ENCODE data around the gene LETM1. TPM values are rescaled to one million over a fixed set of nuclear protein-coding genes. Genes with fewer than 3 reads are reported as not detected.

The LETM1 gene
- total RNA-seq, 1 donor from 2014 or later: 16.9 TPM

DNA sequence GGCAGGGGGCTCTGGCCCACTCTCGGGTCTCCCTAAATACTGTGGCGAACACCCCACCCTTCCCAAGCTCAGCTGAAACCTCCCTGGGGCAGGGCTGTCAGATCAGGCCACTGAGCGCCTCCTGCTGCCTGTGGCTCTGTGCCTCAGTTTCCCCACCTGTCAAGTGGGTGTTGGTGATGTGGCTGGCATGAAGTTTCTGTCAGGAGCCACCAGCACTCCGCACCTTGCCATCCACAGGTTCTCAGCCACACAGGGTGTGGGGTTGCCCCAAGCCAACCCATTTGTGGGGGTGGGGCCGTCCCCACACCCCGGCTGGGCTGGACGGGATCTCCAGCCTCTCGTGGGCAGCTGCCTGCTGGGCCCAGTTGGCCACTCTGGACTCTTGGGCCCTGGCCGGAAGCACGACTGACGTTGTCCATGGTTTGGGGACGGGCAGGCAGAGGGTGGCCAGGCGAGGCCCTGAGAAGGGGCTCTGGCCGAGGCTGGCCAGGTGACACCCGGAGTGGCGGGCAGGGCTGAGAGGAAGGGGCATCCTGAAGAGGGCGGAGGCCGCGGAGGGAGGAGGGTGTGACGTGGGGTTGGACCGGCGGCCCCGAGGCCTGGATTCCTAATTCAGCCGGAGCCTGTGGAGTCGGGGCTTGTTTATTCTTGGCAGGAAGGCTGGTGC, 68.4 kb downstream of the LETM1 start:
- no peaks in the 10 kb centered on the region for H3K36me3 ChIP-seq
- no peak overlapping the region for H3K9ac ChIP-seq
- peaks cover 27% of the 10 kb centered on the region for H3K27me3 ChIP-seq
- H4K20me1 ChIP-seq (ENCODE audit: low read depth): peaks cover 7% of the 10 kb centered on the region
- TF ChIP-seq EZH2phosphoT487 (IDR thresholded peaks at IDR 0.05): no peak
- TF ChIP-seq, protein P1, sequence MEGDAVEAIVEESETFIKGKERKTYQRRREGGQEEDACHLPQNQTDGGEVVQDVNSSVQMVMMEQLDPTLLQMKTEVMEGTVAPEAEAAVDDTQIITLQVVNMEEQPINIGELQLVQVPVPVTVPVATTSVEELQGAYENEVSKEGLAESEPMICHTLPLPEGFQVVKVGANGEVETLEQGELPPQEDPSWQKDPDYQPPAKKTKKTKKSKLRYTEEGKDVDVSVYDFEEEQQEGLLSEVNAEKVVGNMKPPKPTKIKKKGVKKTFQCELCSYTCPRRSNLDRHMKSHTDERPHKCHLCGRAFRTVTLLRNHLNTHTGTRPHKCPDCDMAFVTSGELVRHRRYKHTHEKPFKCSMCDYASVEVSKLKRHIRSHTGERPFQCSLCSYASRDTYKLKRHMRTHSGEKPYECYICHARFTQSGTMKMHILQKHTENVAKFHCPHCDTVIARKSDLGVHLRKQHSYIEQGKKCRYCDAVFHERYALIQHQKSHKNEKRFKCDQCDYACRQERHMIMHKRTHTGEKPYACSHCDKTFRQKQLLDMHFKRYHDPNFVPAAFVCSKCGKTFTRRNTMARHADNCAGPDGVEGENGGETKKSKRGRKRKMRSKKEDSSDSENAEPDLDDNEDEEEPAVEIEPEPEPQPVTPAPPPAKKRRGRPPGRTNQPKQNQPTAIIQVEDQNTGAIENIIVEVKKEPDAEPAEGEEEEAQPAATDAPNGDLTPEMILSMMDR (IDR thresholded peaks at IDR 0.05): no peak
- no peak for TF ChIP-seq EZH2 (IDR thresholded peaks at IDR 0.05)
- no peak overlapping the region for H3K4me3 ChIP-seq
- no peaks in the 10 kb centered on the region for H3K9me3 Mint-ChIP-seq
- H3K4me1 Mint-ChIP-seq: peaks cover 27% of the 10 kb centered on the region
- H3K79me2 ChIP-seq (ENCODE audit: low read depth): no peaks in the 10 kb centered on the region
- no peak overlapping the region for H3K4me2 ChIP-seq
- DNase-seq (ENCODE audit: low spot score): no peak
- no peak overlapping the region for H3K27ac Mint-ChIP-seq
- H3K27me3 Mint-ChIP-seq (ENCODE audit: insufficient read depth, low read depth): peaks cover 21% of the 10 kb centered on the region
- H3F3A ChIP-seq (ENCODE audit: low read depth): peaks cover 16% of the 10 kb centered on the region
- no peak overlapping the region for H3K27ac ChIP-seq
- no peak overlapping the region for H3K4me3 Mint-ChIP-seq
- no peaks in the 10 kb centered on the region for H3K36me3 Mint-ChIP-seq
- no peaks in the 10 kb centered on the region for H3K9me3 ChIP-seq (ENCODE audit: low read depth)
- H3K4me1 ChIP-seq: peaks cover 10% of the 10 kb centered on the region
- no peak overlapping the region for H2AFZ ChIP-seq (replicated peaks)

DNA sequence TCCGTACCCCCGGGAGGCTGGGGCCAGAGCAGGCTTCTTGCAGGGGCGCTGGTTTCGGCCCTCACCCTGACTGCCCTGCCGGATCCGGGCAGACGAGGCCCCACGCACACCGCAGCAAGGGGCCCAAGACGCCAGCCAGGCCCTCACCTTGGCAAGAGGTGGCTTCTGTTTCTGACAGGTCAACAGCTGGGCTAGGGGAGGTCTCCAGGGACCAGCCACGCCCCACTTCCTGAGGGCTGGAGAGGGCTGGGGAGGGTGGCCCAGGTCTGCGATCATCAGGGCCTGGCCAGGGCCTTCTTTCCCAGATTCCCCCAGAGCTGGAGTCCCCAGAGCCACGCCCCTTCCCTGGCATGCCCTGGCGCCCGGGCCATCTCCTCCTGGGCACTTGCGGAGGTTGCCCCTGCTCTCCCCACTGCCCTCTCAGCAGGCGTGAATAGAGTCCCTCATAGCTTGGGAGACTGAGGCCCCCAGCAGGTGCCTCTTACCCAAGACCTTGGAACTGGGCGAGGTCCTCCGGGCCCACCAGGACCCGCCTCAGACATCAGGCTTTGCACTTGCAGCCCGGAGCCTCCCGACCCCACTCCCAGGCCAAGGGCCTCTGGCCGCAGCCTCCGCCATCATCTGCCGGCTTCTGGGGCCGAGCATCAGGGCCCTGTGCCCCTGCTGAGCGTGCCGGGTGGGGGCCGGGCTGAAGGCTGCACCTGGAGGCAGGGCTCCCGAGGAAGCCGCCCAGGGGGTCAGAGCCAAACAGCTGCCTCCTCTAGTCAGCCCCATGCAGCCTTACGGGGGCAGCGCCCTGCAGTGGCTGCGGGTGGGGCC, 69.2 kb downstream of the LETM1 start:
- H3K27me3 ChIP-seq: peaks cover 19% of the 10 kb centered on the region
- peaks cover 11% of the 10 kb centered on the region for H3F3A ChIP-seq (ENCODE audit: low read depth)
- H3K4me1 Mint-ChIP-seq: peaks cover 27% of the 10 kb centered on the region
- H3K27ac ChIP-seq: no peak overlapping the region
- no peak for TF ChIP-seq EZH2phosphoT487 (IDR thresholded peaks at IDR 0.05)
- TF ChIP-seq, protein P1 (IDR thresholded peaks at IDR 0.05): no peak
- no peaks in the 10 kb centered on the region for H3K79me2 ChIP-seq (ENCODE audit: low read depth)
- no peak overlapping the region for H2AFZ ChIP-seq (replicated peaks)
- H3K9me3 ChIP-seq (ENCODE audit: low read depth): no peaks in the 10 kb centered on the region
- no peaks in the 10 kb centered on the region for H3K36me3 ChIP-seq
- no peak overlapping the region for H3K9ac ChIP-seq
- peaks cover 8% of the 10 kb centered on the region for H3K4me1 ChIP-seq
- no peak for DNase-seq (ENCODE audit: low spot score)
- no peaks in the 10 kb centered on the region for H3K9me3 Mint-ChIP-seq
- no peak overlapping the region for H3K4me2 ChIP-seq
- H3K4me3 ChIP-seq: no peak overlapping the region
- H4K20me1 ChIP-seq (ENCODE audit: low read depth): no peaks in the 10 kb centered on the region
- no peaks in the 10 kb centered on the region for H3K36me3 Mint-ChIP-seq
- H3K27me3 Mint-ChIP-seq (ENCODE audit: insufficient read depth, low read depth): peaks cover 16% of the 10 kb centered on the region
- no peak overlapping the region for H3K27ac Mint-ChIP-seq
- no peak overlapping the region for H3K4me3 Mint-ChIP-seq

DNA sequence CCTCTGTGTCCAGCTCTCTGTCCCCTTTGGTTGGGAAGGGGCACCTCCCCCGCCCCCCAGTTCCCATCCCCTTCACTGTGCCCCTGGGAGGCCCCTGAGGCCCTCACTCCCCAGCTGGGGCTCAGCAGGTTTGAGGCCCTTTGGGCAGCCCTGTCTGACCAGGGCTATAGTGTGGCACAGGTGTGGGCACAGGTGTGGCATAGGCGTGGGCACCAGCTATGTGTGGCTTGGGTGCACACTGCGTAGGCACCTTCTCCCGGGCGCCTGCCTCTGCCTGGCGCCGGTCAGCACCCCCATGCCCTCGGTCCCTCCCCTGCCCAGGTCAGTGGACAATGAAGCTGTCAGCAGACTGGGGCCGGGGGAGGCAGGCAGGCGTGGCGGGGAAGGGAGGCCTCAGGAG, 70.4 kb downstream of the LETM1 start:
- no peak overlapping the region for H3K4me3 Mint-ChIP-seq
- Histone ChIP-seq H3K9ac (no peak overlapping the region), H2AFZ (replicated peaks) (no peak overlapping the region), H3F3A (ENCODE audit: low read depth) (peaks cover 7% of the 10 kb centered on the region), H3K27ac (no peak overlapping the region), H3K4me3 (no peak overlapping the region), H3K79me2 (ENCODE audit: low read depth) (no peaks in the 10 kb centered on the region), H3K9me3 (ENCODE audit: low read depth) (no peaks in the 10 kb centered on the region), H3K4me2 (no peak overlapping the region), H3K4me1 (peaks cover 8% of the 10 kb centered on the region), H4K20me1 (ENCODE audit: low read depth) (no peaks in the 10 kb centered on the region), H3K36me3 (no peaks in the 10 kb centered on the region), H3K27me3 (peaks cover 7% of the 10 kb centered on the region)
- no peaks in the 10 kb centered on the region for H3K36me3 Mint-ChIP-seq
- no peak for DNase-seq (ENCODE audit: low spot score)
- TF ChIP-seq, protein P1 (IDR thresholded peaks at IDR 0.05): no peak
- no peak for TF ChIP-seq EZH2 (IDR thresholded peaks at IDR 0.05)
- TF ChIP-seq EZH2phosphoT487 (IDR thresholded peaks at IDR 0.05): no peak
- H3K27ac Mint-ChIP-seq: no peak overlapping the region
- peaks cover 6% of the 10 kb centered on the region for H3K27me3 Mint-ChIP-seq (ENCODE audit: insufficient read depth, low read depth)
- H3K9me3 Mint-ChIP-seq: no peaks in the 10 kb centered on the region
- H3K4me1 Mint-ChIP-seq: peaks cover 22% of the 10 kb centered on the region

Data from neural progenitor cell (in vitro differentiated cells).